ENCODE measurements around the gene SIDT1. TPM values are rescaled to one million over a fixed set of nuclear protein-coding genes. Genes with fewer than 3 reads are reported as not detected.

SIDT1 gene
- total and polyA plus RNA-seq, 9 donors: 1.8 to 3.7 (median 2.1) TPM

- WGBS (ENCODE audit: insufficient coverage): no CpG with 5 or more reads among the region's 1 CpG
- no peak overlapping the region for H3K27ac ChIP-seq (ENCODE audit: low read length)
- no peak for DNase-seq
- no peaks in the 10 kb centered on the region for H3K9me3 ChIP-seq (replicated peaks; ENCODE audit: control insufficient read depth, low read depth, low read length)
- no peak overlapping the region for H3K4me3 ChIP-seq (ENCODE audit: low read length)
- no peaks in the 10 kb centered on the region for H3K4me1 ChIP-seq (ENCODE audit: control insufficient read depth, insufficient read depth, low read length)
- peaks cover 10% of the 10 kb centered on the region for H3K36me3 ChIP-seq (ENCODE audit: control insufficient read depth, insufficient read depth, low read length)
- no peaks in the 10 kb centered on the region for H3K27me3 ChIP-seq (ENCODE audit: control insufficient read depth, insufficient read depth, low read length)
Observed at GRCh38 chr3:113508966-113509365, 23.4 kb upstream of the SIDT1 start.

- Histone ChIP-seq H3K36me3 (ENCODE audit: control insufficient read depth, insufficient read depth, low read length) (no peaks in the 10 kb centered on the region), H3K4me3 (ENCODE audit: low read length) (peak overlapping the region; percentile 83), H3K4me1 (ENCODE audit: control insufficient read depth, insufficient read depth, low read length) (no peaks in the 10 kb centered on the region), H3K27ac (ENCODE audit: low read length) (peak overlapping the region; percentile 92), H3K9me3 (replicated peaks; ENCODE audit: control insufficient read depth, low read depth, low read length) (no peaks in the 10 kb centered on the region), H3K27me3 (ENCODE audit: control insufficient read depth, insufficient read depth, low read length) (no peaks in the 10 kb centered on the region)
- no peak for DNase-seq
- 0% methylated on average over 9 of the region's 9 CpGs for WGBS (ENCODE audit: insufficient coverage)
Observed at GRCh38 chr3:113514265-113514769, 18.0 kb upstream of the SIDT1 start.

GRCh38 chr3:113516115-113516505 is 16.2 kb upstream of the SIDT1 start:
- Histone ChIP-seq H3K27ac (ENCODE audit: low read length) (no peak overlapping the region), H3K36me3 (ENCODE audit: control insufficient read depth, insufficient read depth, low read length) (no peaks in the 10 kb centered on the region), H3K27me3 (ENCODE audit: control insufficient read depth, insufficient read depth, low read length) (no peaks in the 10 kb centered on the region), H3K9me3 (replicated peaks; ENCODE audit: control insufficient read depth, low read depth, low read length) (no peaks in the 10 kb centered on the region), H3K4me3 (ENCODE audit: low read length) (no peak overlapping the region), H3K4me1 (ENCODE audit: control insufficient read depth, insufficient read depth, low read length) (no peaks in the 10 kb centered on the region)
- DNase-seq: peak; percentile 33
- 26% methylated on average over 4 of the region's 5 CpGs for WGBS (ENCODE audit: insufficient coverage)

DNA sequence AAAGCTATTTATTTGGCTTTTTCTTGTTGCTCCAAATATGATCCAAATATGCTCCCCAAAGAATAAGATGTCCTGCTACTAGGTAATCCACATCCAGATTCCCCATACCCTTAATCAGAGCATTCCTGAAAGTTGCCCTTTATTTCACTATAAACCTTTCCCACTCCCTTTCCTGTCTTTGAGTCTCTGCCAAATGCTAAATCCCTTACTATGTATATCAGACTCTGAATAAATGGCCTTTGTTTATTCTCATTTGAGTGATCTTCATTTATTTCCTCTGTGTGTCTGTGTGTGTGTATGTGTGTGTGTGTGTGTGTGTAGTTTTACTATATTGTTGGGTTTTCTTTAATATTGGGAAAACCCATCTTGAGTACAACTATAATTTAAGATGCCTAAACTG is 10.4 kb upstream of the SIDT1 start:
- Histone ChIP-seq H3K9me3 (replicated peaks; ENCODE audit: control insufficient read depth, low read depth, low read length) (no peaks in the 10 kb centered on the region), H3K27ac (ENCODE audit: low read length) (no peak overlapping the region), H3K36me3 (ENCODE audit: control insufficient read depth, insufficient read depth, low read length) (no peaks in the 10 kb centered on the region), H3K27me3 (ENCODE audit: control insufficient read depth, insufficient read depth, low read length) (no peaks in the 10 kb centered on the region), H3K4me3 (ENCODE audit: low read length) (no peak overlapping the region), H3K4me1 (ENCODE audit: control insufficient read depth, insufficient read depth, low read length) (no peaks in the 10 kb centered on the region)
- DNase-seq: no peak

DNA sequence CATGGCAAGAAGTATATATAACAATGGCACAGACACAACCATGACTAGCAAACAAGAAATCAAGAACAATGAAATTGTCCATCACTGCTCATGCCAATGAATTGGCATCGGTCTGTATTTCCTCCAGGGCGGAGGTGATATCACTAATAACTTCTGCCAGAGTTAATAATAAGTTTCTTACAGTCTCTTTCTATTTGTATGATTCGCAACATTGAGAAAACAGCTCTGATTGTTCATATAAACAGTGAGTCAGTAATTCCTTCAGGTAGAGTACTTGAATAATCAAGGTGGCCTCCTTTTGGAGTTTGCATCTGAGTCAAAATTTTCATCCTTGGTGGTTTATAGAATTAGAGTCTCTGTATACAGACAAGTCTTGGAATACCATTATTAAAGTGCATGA is 9.1 kb upstream of the SIDT1 start:
- Histone ChIP-seq H3K4me1 (ENCODE audit: control insufficient read depth, insufficient read depth, low read length) (no peaks in the 10 kb centered on the region), H3K4me3 (ENCODE audit: low read length) (no peak overlapping the region), H3K27me3 (ENCODE audit: control insufficient read depth, insufficient read depth, low read length) (no peaks in the 10 kb centered on the region), H3K27ac (ENCODE audit: low read length) (no peak overlapping the region), H3K36me3 (ENCODE audit: control insufficient read depth, insufficient read depth, low read length) (no peaks in the 10 kb centered on the region), H3K9me3 (replicated peaks; ENCODE audit: control insufficient read depth, low read depth, low read length) (no peaks in the 10 kb centered on the region)
- DNase-seq: no peak
- no CpG with 5 or more reads among the region's 3 CpGs for WGBS (ENCODE audit: insufficient coverage)

- 0% methylated on average over 47 of the region's 66 CpGs for WGBS (ENCODE audit: insufficient coverage)
- Histone ChIP-seq H3K27ac (ENCODE audit: low read length) (peak overlapping the region; percentile 52), H3K4me3 (ENCODE audit: low read length) (peak overlapping the region; percentile 55), H3K27me3 (ENCODE audit: control insufficient read depth, insufficient read depth, low read length) (peaks cover 41% of the 10 kb centered on the region), H3K36me3 (ENCODE audit: control insufficient read depth, insufficient read depth, low read length) (no peaks in the 10 kb centered on the region), H3K9me3 (replicated peaks; ENCODE audit: control insufficient read depth, low read depth, low read length) (no peaks in the 10 kb centered on the region), H3K4me1 (ENCODE audit: control insufficient read depth, insufficient read depth, low read length) (peaks cover 11% of the 10 kb centered on the region)
- peak; percentile 30 for DNase-seq
Observed at GRCh38 chr3:113532698-113533533, 561 bp downstream of the SIDT1 start.

- DNase-seq: peak; percentile 30
- Histone ChIP-seq H3K27ac (ENCODE audit: low read length) (no peak overlapping the region), H3K4me1 (ENCODE audit: control insufficient read depth, insufficient read depth, low read length) (peaks cover 11% of the 10 kb centered on the region), H3K36me3 (ENCODE audit: control insufficient read depth, insufficient read depth, low read length) (no peaks in the 10 kb centered on the region), H3K9me3 (replicated peaks; ENCODE audit: control insufficient read depth, low read depth, low read length) (no peaks in the 10 kb centered on the region), H3K4me3 (ENCODE audit: low read length) (peak overlapping the region; percentile 55), H3K27me3 (ENCODE audit: control insufficient read depth, insufficient read depth, low read length) (peaks cover 41% of the 10 kb centered on the region)
- WGBS (ENCODE audit: insufficient coverage): 13% methylated on average over 8 of the region's 10 CpGs
Observed at GRCh38 chr3:113533534-113533892, 1.2 kb downstream of the SIDT1 start.

DNA sequence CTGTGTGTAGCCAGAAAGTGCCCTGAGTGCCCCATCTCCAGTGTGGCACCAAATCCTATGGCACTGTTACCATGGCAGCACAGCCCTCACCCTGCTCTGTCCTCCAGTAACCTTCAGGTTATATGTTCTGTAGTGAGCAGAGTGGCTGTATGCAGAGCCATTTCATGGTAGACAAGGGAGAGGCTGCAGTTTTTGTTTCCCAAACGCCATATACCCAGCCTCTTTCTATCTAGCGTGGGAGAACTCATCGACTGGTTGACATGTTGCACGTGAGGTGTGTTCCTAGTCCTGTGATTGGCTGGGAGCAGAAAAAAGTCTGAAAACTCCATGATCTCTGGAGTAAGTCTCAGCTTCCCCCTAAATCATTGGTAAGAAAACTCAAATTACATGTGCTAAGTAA is 2.0 kb downstream of the SIDT1 start:
- DNase-seq: no peak
- Histone ChIP-seq H3K4me3 (ENCODE audit: low read length) (no peak overlapping the region), H3K27me3 (ENCODE audit: control insufficient read depth, insufficient read depth, low read length) (peaks cover 39% of the 10 kb centered on the region), H3K9me3 (replicated peaks; ENCODE audit: control insufficient read depth, low read depth, low read length) (no peaks in the 10 kb centered on the region), H3K27ac (ENCODE audit: low read length) (no peak overlapping the region), H3K4me1 (ENCODE audit: control insufficient read depth, insufficient read depth, low read length) (peaks cover 11% of the 10 kb centered on the region), H3K36me3 (ENCODE audit: control insufficient read depth, insufficient read depth, low read length) (no peaks in the 10 kb centered on the region)
- no CpG with 5 or more reads among the region's 4 CpGs for WGBS (ENCODE audit: insufficient coverage)

DNA sequence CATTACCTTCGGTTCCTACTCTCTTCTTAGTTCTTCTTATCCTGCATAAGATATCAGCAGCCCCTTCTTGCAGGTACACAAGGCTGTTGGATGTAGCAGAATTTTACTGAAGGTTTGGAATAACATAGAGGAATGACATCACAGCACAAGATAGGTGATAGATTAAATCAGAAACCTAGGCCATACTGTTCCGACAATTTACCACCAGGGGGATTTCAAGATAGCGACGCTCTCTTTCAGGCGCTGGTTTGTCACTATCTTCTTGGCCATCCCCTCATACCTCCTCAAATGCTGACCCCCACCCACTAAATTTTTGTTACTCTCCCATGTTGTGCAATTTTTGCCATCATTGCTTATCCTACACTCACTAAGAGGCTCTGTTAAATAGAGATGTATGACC is 3.5 kb downstream of the SIDT1 start:
- H3K4me1 ChIP-seq (ENCODE audit: control insufficient read depth, insufficient read depth, low read length): peaks cover 11% of the 10 kb centered on the region
- no peaks in the 10 kb centered on the region for H3K36me3 ChIP-seq (ENCODE audit: control insufficient read depth, insufficient read depth, low read length)
- no peak for DNase-seq
- no peaks in the 10 kb centered on the region for H3K9me3 ChIP-seq (replicated peaks; ENCODE audit: control insufficient read depth, low read depth, low read length)
- no peak overlapping the region for H3K27ac ChIP-seq (ENCODE audit: low read length)
- H3K27me3 ChIP-seq (ENCODE audit: control insufficient read depth, insufficient read depth, low read length): peaks cover 36% of the 10 kb centered on the region
- WGBS (ENCODE audit: insufficient coverage): 18% methylated on average over 4 of the region's 5 CpGs
- H3K4me3 ChIP-seq (ENCODE audit: low read length): no peak overlapping the region

GRCh38 chr3:113536627-113537101 is 4.3 kb downstream of the SIDT1 start:
- peaks cover 11% of the 10 kb centered on the region for H3K4me1 ChIP-seq (ENCODE audit: control insufficient read depth, insufficient read depth, low read length)
- no peaks in the 10 kb centered on the region for H3K9me3 ChIP-seq (replicated peaks; ENCODE audit: control insufficient read depth, low read depth, low read length)
- no peak overlapping the region for H3K4me3 ChIP-seq (ENCODE audit: low read length)
- H3K27ac ChIP-seq (ENCODE audit: low read length): no peak overlapping the region
- H3K36me3 ChIP-seq (ENCODE audit: control insufficient read depth, insufficient read depth, low read length): no peaks in the 10 kb centered on the region
- H3K27me3 ChIP-seq (ENCODE audit: control insufficient read depth, insufficient read depth, low read length): peaks cover 31% of the 10 kb centered on the region
- no peak for DNase-seq

Measured in muscle of leg (tissue), 11 donors.